ENCODE results near the gene EIF3B. TPM values are rescaled to one million over a fixed set of nuclear protein-coding genes. Genes with fewer than 3 reads are reported as not detected.
"Not testable (repeated sequence)": the region's sequence is repeated elsewhere in the genome, so short reads cannot be mapped to it uniquely, and the experiment has no call there.

Gene EIF3B
- total RNA-seq, 1 donor from 2014 or later: 213 TPM

- DNase-seq (ENCODE audit: low read depth): no peak
- TF ChIP-seq CTCF (IDR thresholded peaks at IDR 0.05; ENCODE audit: insufficient read depth, low read depth, low read length) (no peak), EZH2 (IDR thresholded peaks at IDR 0.05; ENCODE audit: insufficient read depth, low read length) (no peak)
- H3K27ac Mint-ChIP-seq (ENCODE audit: unreplicated experiment): no peak overlapping the region
Observed at GRCh38 chr7:2330493-2330892, 24.1 kb upstream of the EIF3B start.

GRCh38 chr7:2331707-2332106, 22.9 kb upstream of the EIF3B start:
- Histone ChIP-seq H3K4me3 (ENCODE audit: insufficient read depth, low read depth, low read length) (no peak overlapping the region), H3K4me1 (ENCODE audit: insufficient read depth, low read length) (no peaks in the 10 kb centered on the region), H3K27ac (ENCODE audit: low read depth, low read length) (no peak overlapping the region), H2AFZ (ENCODE audit: low read depth, low read length) (no peak overlapping the region), H3K36me3 (ENCODE audit: insufficient read depth, low read length) (no peaks in the 10 kb centered on the region), H3K9me3 (ENCODE audit: insufficient read depth, low read depth, low read length) (no peaks in the 10 kb centered on the region), H3K9ac (ENCODE audit: low read length) (no peak overlapping the region), H4K20me1 (ENCODE audit: insufficient read depth, low read length) (no peaks in the 10 kb centered on the region), H3K4me2 (ENCODE audit: low read length) (no peak overlapping the region), H3K27me3 (ENCODE audit: insufficient read depth, low read length) (no peaks in the 10 kb centered on the region), H3K79me2 (ENCODE audit: insufficient read depth, low read length) (no peaks in the 10 kb centered on the region)
- Mint-ChIP-seq H3K4me3 (ENCODE audit: unreplicated experiment) (no peak overlapping the region), H3K4me1 (ENCODE audit: low read depth, unreplicated experiment) (no peaks in the 10 kb centered on the region), H3K27me3 (ENCODE audit: low read depth, unreplicated experiment) (no peaks in the 10 kb centered on the region), H3K36me3 (ENCODE audit: low read depth, unreplicated experiment) (no peaks in the 10 kb centered on the region), H3K27ac (ENCODE audit: unreplicated experiment) (no peak overlapping the region), H3K9me3 (ENCODE audit: unreplicated experiment) (no peaks in the 10 kb centered on the region)
- TF ChIP-seq EZH2 (IDR thresholded peaks at IDR 0.05; ENCODE audit: insufficient read depth, low read length) (no peak), CTCF (IDR thresholded peaks at IDR 0.05; ENCODE audit: insufficient read depth, low read depth, low read length) (no peak)
- no peak for FAIRE-seq
- DNase-seq (ENCODE audit: low read depth): no peak

More at GRCh38 chr7:2330493-2330892, 24.1 kb upstream of the EIF3B start:
- H3K4me1 Mint-ChIP-seq (ENCODE audit: low read depth, unreplicated experiment): no peaks in the 10 kb centered on the region
- Histone ChIP-seq H3K27ac (ENCODE audit: low read depth, low read length) (no peak overlapping the region), H3K9me3 (ENCODE audit: insufficient read depth, low read depth, low read length) (no peaks in the 10 kb centered on the region), H4K20me1 (ENCODE audit: insufficient read depth, low read length) (no peaks in the 10 kb centered on the region), H3K4me2 (ENCODE audit: low read length) (no peak overlapping the region), H3K4me3 (ENCODE audit: insufficient read depth, low read depth, low read length) (no peak overlapping the region), H3K4me1 (ENCODE audit: insufficient read depth, low read length) (no peaks in the 10 kb centered on the region), H3K9ac (ENCODE audit: low read length) (no peak overlapping the region), H3K27me3 (ENCODE audit: insufficient read depth, low read length) (no peaks in the 10 kb centered on the region), H3K79me2 (ENCODE audit: insufficient read depth, low read length) (no peaks in the 10 kb centered on the region), H3K36me3 (ENCODE audit: insufficient read depth, low read length) (no peaks in the 10 kb centered on the region), H2AFZ (ENCODE audit: low read depth, low read length) (no peak overlapping the region)
- H3K4me3 Mint-ChIP-seq (ENCODE audit: unreplicated experiment): no peak overlapping the region
- H3K36me3 Mint-ChIP-seq (ENCODE audit: low read depth, unreplicated experiment): no peaks in the 10 kb centered on the region
- FAIRE-seq: no peak
- no peaks in the 10 kb centered on the region for H3K27me3 Mint-ChIP-seq (ENCODE audit: low read depth, unreplicated experiment)
- H3K9me3 Mint-ChIP-seq (ENCODE audit: unreplicated experiment): no peaks in the 10 kb centered on the region

- H3K79me2 ChIP-seq (ENCODE audit: insufficient read depth, low read length); H3K4me1 Mint-ChIP-seq (ENCODE audit: low read depth, unreplicated experiment); H3K27me3 Mint-ChIP-seq (ENCODE audit: low read depth, unreplicated experiment); H3K4me3 Mint-ChIP-seq (ENCODE audit: unreplicated experiment); FAIRE-seq; H3K27ac Mint-ChIP-seq (ENCODE audit: unreplicated experiment); H3K9me3 ChIP-seq (ENCODE audit: insufficient read depth, low read depth, low read length); DNase-seq (ENCODE audit: low read depth); H3K4me3 ChIP-seq (ENCODE audit: insufficient read depth, low read depth, low read length); H4K20me1 ChIP-seq (ENCODE audit: insufficient read depth, low read length); H3K27ac ChIP-seq (ENCODE audit: low read depth, low read length); H3K36me3 Mint-ChIP-seq (ENCODE audit: low read depth, unreplicated experiment); H3K27me3 ChIP-seq (ENCODE audit: insufficient read depth, low read length); H3K36me3 ChIP-seq (ENCODE audit: insufficient read depth, low read length); H3K9ac ChIP-seq (ENCODE audit: low read length); H2AFZ ChIP-seq (ENCODE audit: low read depth, low read length); H3K4me2 ChIP-seq (ENCODE audit: low read length); H3K9me3 Mint-ChIP-seq (ENCODE audit: unreplicated experiment); H3K4me1 ChIP-seq (ENCODE audit: insufficient read depth, low read length): not testable (repeated sequence)
Observed at GRCh38 chr7:2332606-2333231, 21.9 kb upstream of the EIF3B start.
